Forelimb muscle (tissue), 1 donor: ENCODE measurements around the gene EZH1. TPM values are rescaled to one million over a fixed set of nuclear protein-coding genes. Genes with fewer than 3 reads are reported as not detected.

Source experiments
- DNase-seq: peaks from one replicate; pipeline ENCODE4 v3.0.0-alpha.2; 2013; ENCODE audit warnings: low read depth
- polyA plus RNA-seq: library from polyadenylated mRNA; unstranded; fragments of 120-200 nt; gene quantifications from one replicate; pipeline ENCODE4 v1.2.1, GENCODE V29; 2013; ENCODE audit not compliant: insufficient read length

Gene EZH1
- polyA plus RNA-seq = 22.6 TPM

- no peak for DNase-seq
Observed at GRCh38 chr17:42744806-42745617, at the start of gene EZH1. Gene EZH1 (minus strand): TSS chr17:42745040. CDS start chr17:42728941, 16,099 bp downstream.

GRCh38 chr17:42792545-42792944, 47.7 kb upstream of the EZH1 start:
- DNase-seq = no peak

GRCh38 chr17:42791948-42792347, 47.1 kb upstream of the EZH1 start:
- no peak for DNase-seq

GRCh38 chr17:42787266-42787665, 42.4 kb upstream of the EZH1 start:
- DNase-seq = no peak

GRCh38 chr17:42784811-42785592, 40.2 kb upstream of the EZH1 start:
- DNase-seq = no peak

GRCh38 chr17:42784409-42784808, 39.6 kb upstream of the EZH1 start:
- no peak for DNase-seq

- DNase-seq = no peak
Observed at GRCh38 chr17:42783791-42784138, 38.9 kb upstream of the EZH1 start.

- no peak for DNase-seq
Observed at GRCh38 chr17:42783062-42783790, 38.4 kb upstream of the EZH1 start.

- DNase-seq = no peak
Observed at GRCh38 chr17:42782166-42783061, 37.6 kb upstream of the EZH1 start.

- no peak for DNase-seq
Observed at GRCh38 chr17:42781639-42782165, 36.9 kb upstream of the EZH1 start.

- no peak for DNase-seq
Observed at GRCh38 chr17:42780851-42781638, 36.2 kb upstream of the EZH1 start.

GRCh38 chr17:42779936-42780850, 35.4 kb upstream of the EZH1 start, which contains the start of gene WNK4:
Gene WNK4 (plus strand): TSS chr17:42780610. CDS start chr17:42780699, 89 bp downstream.
- no peak for DNase-seq

GRCh38 chr17:42779304-42779935, 34.6 kb upstream of the EZH1 start:
- no peak for DNase-seq

GRCh38 chr17:42778570-42778969, 33.7 kb upstream of the EZH1 start:
- no peak for DNase-seq

- no peak for DNase-seq
Observed at GRCh38 chr17:42775534-42776098, 30.8 kb upstream of the EZH1 start.

GRCh38 chr17:42774066-42774745, 29.4 kb upstream of the EZH1 start:
- no peak for DNase-seq

GRCh38 chr17:42773290-42774035, 28.6 kb upstream of the EZH1 start, which contains the start of gene VPS25:
Gene VPS25 (plus strand): TSS chr17:42773449. CDS start chr17:42773476, 27 bp downstream.
- no peak for DNase-seq
